ENCODE data around the gene NHEJ1. TPM values are rescaled to one million over a fixed set of nuclear protein-coding genes. Genes with fewer than 3 reads are reported as not detected.

NHEJ1 gene
- total RNA-seq, 1 donor from 2014 or later, result 15.9 TPM

DNA sequence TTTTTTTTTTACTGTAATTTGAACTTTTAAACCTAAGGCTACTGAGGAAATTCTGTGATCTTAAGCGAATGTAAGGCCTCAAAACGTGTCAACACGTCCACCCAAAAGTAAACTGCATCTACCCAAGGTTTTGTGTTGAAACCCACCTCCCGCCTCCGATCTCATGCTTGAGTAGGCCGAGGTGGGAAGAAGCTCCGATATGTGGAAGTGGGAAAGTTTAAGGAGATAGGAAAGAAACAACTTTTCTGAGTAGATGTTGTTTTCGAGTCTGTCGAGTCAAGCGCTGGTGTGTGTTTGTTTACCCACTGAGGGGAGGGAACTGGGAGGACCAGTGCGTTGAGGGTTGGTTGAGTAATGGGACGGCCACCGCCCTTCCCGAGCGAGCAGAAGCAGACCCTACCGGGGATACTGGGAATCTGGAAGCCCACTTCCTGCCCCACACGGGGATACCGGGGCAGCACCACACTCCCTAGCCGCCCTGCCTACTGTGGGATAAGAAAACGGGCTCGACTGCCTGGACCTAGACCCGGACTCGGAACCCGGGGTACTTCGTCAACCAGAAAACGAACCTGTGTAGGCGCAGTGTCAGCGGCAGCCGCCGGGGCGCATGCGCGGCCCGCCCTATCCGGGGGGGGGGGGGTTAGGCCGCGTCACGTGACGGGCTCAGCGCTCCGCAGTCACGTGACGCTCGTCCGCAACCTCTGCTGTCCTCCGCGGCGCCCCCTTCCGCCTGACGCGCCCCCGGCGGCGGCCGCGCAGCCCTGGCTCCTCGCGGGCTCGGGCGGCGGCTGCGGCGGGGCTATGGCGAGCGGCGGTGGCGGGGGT, 17.1 kb upstream of the NHEJ1 start, which contains the start of gene RETREG2:
RETREG2 (plus strand) TSS at position 724 of the 825 bp plus-strand sequence; CDS start at position 802, 78 bp downstream.
- peak; percentile 79 for DNase-seq (ENCODE audit: low spot score)
- intact Hi-C loops (cut with micrococcal nuclease), result loop anchor here (1.0 to 10.0 kb wide), 11 partner anchors 17 to 780 kb away; partner anchors contain the start of genes ABCB6, ANKZF1, ATG9A and CHPF
- no peaks in the 10 kb centered on the region for H3K27me3 Mint-ChIP-seq (ENCODE audit: low read depth)
- H3K27ac Mint-ChIP-seq, result peak within 1 kb of the TSS; percentile 98
- peaks cover 38% of the 10 kb centered on the region for H3K4me1 Mint-ChIP-seq (ENCODE audit: low read depth)
- H3K36me3 Mint-ChIP-seq (ENCODE audit: low read depth), result peaks cover 47% of the 10 kb centered on the region
- peak within 1 kb of the TSS; percentile 94 for H3K4me3 Mint-ChIP-seq (ENCODE audit: low read depth)
- H3K9me3 Mint-ChIP-seq, result no peaks in the 10 kb centered on the region

DNA sequence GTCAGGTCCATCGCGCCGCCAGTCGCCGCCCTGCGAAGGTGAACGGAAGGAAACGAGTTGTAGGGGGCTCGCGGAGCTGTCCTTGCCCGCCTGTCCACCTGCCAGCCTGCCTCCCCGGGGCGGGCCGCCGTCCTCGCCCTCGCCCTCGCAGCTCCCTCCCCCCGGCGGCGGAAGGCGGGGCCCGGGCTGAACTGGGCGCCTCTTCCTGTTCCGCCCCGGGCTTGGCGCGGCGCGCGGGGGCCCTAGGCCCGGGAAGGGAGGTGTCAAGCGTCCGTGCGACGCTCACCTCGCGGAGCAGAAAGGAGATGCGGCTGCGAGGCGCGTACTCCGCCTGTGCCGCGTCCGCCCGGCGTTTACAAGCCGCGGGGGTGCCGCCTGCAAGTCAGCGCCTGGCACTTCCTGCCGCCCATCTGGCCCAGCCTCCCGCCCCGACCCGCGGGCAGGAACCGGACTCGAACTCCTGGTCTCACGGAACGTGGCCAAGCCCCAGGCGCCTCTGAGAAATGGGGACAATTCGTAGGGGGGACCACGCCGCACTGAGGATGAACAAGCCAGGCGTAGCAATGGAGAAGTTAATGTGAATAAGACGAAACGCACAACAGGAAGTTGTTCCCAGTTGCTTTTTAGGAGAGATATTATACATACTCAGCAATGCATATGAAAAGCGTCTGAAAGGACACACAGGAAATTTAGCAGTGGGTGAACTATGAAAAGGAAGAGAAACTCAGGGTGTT, 16.4 kb upstream of the NHEJ1 start, which contains the start of gene CNPPD1:
CNPPD1 (minus strand) TSS at position 108 of the 734 bp plus-strand sequence; CDS start at position 11, 97 bp downstream.
- no peaks in the 10 kb centered on the region for H3K9me3 Mint-ChIP-seq
- H3K36me3 Mint-ChIP-seq (ENCODE audit: low read depth), result peaks cover 49% of the 10 kb centered on the region
- peak; percentile 87 for DNase-seq (ENCODE audit: low spot score)
- H3K27ac Mint-ChIP-seq, result peak within 1 kb of the TSS; percentile 98
- H3K4me3 Mint-ChIP-seq (ENCODE audit: low read depth), result peak within 1 kb of the TSS; percentile 91
- H3K27me3 Mint-ChIP-seq (ENCODE audit: low read depth), result no peaks in the 10 kb centered on the region
- intact Hi-C loops (cut with micrococcal nuclease), result loop anchor here (1.0 to 10.0 kb wide), 12 partner anchors 17 to 780 kb away; partner anchors contain the start of genes ABCB6, CHPF, CTDSP1 and DNAJB2
- H3K4me1 Mint-ChIP-seq (ENCODE audit: low read depth), result peaks cover 38% of the 10 kb centered on the region

DNA sequence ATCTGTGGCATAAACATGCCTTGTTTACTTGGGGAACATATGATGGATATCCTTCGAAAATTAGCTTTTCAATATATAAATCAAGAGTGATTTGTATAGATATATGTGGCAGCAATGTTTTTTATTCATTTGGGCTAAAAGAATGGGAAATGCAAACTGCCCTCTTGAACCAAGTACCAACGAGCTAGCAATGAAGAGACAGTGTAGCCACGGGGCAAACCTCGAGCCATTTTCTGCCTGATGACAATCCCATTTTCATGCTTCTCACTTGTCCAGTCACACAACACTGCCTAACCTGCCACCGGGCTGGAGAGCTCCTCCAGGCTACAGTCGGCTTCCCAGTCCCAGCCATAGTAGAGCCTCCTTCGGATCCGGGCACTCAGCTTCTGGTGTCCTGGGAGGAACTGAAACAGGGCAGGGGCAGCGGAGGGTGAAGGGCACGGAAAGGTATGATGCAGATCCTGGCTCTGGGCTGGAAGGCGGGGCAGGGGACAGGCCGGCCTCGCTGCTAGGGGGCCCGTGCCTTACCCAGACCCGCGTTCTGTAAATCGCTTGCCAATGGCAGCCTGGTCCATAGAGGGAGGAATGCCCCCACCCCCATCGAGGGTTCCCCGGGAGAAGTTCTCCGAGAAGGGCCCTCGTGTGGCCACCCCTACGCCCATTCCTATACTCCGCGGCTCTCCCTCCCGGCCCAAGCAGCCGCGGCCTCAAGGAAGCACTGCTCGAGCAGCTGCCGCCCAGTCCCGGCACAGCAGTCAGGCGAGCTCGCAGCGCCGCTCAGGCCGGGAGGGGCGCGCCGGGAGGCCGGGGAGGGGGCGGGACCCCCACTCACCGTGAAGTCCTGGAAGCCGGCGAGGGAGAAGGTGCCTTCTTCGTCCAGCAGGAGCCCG, 15.6 kb upstream of the NHEJ1 start:
- DNase-seq (ENCODE audit: low spot score), result no peak
- Mint-ChIP-seq H3K9me3 (no peaks in the 10 kb centered on the region), H3K4me3 (ENCODE audit: low read depth) (peak overlapping the region; percentile 86), H3K27me3 (ENCODE audit: low read depth) (no peaks in the 10 kb centered on the region), H3K36me3 (ENCODE audit: low read depth) (peaks cover 48% of the 10 kb centered on the region), H3K27ac (peak overlapping the region; percentile 75), H3K4me1 (ENCODE audit: low read depth) (peaks cover 37% of the 10 kb centered on the region)
- intact Hi-C loops (cut with micrococcal nuclease), result loop anchor here (1.0 to 10.0 kb wide), 8 partner anchors 43 to 779 kb away; partner anchors contain the start of genes ABCB6, CHPF, CTDSP1 and DNPEP

DNA sequence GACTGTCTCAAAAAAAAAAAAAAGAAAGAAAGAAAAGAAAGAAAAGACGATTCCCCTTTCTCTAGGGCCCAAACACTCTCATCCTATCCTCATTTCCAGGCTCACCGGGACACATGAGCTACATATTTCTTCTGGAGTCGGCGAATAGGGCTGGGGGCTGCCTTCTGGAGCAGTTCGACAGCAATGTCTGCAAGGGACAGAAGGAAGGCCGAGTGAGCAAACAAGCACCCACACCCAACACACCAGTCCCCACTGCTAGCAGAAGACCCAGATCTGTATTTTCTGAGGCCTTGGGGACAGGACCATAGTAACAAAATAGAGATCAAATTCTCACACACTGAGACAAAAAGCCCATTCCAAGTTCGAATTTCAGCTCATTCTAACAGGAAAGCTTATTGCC, 14.9 kb upstream of the NHEJ1 start:
- peaks cover 39% of the 10 kb centered on the region for H3K4me1 Mint-ChIP-seq (ENCODE audit: low read depth)
- no peak overlapping the region for H3K27ac Mint-ChIP-seq
- H3K9me3 Mint-ChIP-seq, result no peaks in the 10 kb centered on the region
- intact Hi-C loops (cut with micrococcal nuclease), result loop anchor here (5.0 to 10.0 kb wide), 3 partner anchors 369 to 778 kb away; partner anchors contain the start of genes CHPF, CTDSP1, STK11IP and TMEM198
- DNase-seq (ENCODE audit: low spot score), result no peak
- peak overlapping the region; percentile 86 for H3K4me3 Mint-ChIP-seq (ENCODE audit: low read depth)
- H3K27me3 Mint-ChIP-seq (ENCODE audit: low read depth), result no peaks in the 10 kb centered on the region
- H3K36me3 Mint-ChIP-seq (ENCODE audit: low read depth), result peaks cover 42% of the 10 kb centered on the region

DNA sequence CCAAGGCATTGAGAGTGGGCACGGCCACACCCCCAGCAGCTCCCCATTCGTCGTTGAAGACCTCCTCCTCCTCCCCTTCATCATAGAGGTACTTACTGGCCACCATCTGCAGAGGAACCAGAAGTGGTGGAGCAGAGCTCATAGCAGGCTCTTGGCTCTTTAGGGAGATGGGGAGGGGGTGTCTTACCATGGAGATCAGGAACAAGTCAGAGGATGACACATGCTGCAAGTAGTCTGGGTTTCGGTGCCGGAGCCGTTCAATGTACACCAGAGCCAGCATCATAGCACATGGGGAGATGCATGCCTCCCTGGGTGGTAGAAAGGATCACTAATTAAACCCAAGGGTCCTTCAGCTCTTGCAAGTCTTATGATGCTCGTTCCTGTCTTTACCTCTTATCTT, 14.2 kb upstream of the NHEJ1 start:
- H3K4me1 Mint-ChIP-seq (ENCODE audit: low read depth), result peaks cover 43% of the 10 kb centered on the region
- DNase-seq (ENCODE audit: low spot score), result no peak

DNA sequence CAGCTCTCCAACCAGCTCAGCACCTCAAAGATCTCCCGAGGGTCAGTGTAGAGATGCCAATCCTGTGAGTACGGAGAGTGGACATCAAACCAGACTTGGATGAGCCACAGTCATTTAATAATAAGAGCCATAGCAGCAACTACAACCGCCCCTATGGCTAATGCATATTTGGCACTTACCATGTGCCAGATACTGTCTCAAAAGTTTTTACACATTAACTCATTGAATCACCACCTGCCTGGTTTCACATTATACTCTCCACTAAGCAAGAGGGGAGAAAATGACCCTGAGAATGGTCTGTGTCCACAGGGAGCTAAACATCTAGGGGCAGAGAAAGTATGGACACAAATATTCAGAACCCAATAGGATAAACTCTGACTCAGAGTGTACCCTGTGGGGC, 13.5 kb upstream of the NHEJ1 start:
- no peaks in the 10 kb centered on the region for H3K9me3 Mint-ChIP-seq
- no peaks in the 10 kb centered on the region for H3K27me3 Mint-ChIP-seq (ENCODE audit: low read depth)
- H3K4me3 Mint-ChIP-seq (ENCODE audit: low read depth), result peak overlapping the region; percentile 55
- DNase-seq (ENCODE audit: low spot score), result no peak
- intact Hi-C loops (cut with micrococcal nuclease), result loop anchor here (10.0 kb wide), 1 partner anchor 371 kb away; the partner anchor contains the start of genes CHPF and TMEM198
- H3K4me1 Mint-ChIP-seq (ENCODE audit: low read depth), result peaks cover 40% of the 10 kb centered on the region
- H3K27ac Mint-ChIP-seq, result no peak overlapping the region
- H3K36me3 Mint-ChIP-seq (ENCODE audit: low read depth), result peaks cover 38% of the 10 kb centered on the region

More for the DNA sequence above, 14.2 kb upstream of the NHEJ1 start:
- no peaks in the 10 kb centered on the region for H3K27me3 Mint-ChIP-seq (ENCODE audit: low read depth)
- H3K9me3 Mint-ChIP-seq, result no peaks in the 10 kb centered on the region
- H3K4me3 Mint-ChIP-seq (ENCODE audit: low read depth), result peak overlapping the region; percentile 61
- H3K27ac Mint-ChIP-seq, result no peak overlapping the region
- peaks cover 42% of the 10 kb centered on the region for H3K36me3 Mint-ChIP-seq (ENCODE audit: low read depth)
- intact Hi-C loops (cut with micrococcal nuclease), result loop anchor here (5.0 to 10.0 kb wide), 3 partner anchors 370 to 778 kb away; partner anchors contain the start of genes CHPF, CTDSP1, STK11IP and TMEM198

DNA sequence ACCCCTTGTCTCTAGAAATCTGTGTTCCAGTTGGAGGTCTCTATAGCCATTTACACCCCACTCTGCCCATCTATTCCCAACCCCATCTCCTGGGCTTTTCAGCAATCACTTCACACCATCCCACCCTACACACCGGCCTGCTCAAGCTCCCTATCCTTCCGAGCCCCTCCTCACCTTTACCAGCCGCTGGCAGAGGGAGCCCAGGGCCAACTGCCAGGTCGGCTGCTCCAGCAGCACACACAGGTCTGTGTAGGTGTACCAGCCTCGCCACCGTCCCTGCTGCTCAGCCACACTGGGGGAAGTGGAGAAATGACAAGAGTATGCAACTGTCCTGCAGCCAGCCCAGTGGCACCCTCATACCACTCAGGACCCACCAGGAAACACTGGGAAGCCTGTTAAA, 12.6 kb upstream of the NHEJ1 start:
- intact Hi-C loops (cut with micrococcal nuclease), result loop anchor here (10.0 kb wide), 1 partner anchor 372 kb away; the partner anchor contains the start of genes CHPF and TMEM198
- Mint-ChIP-seq H3K27me3 (ENCODE audit: low read depth) (no peaks in the 10 kb centered on the region), H3K27ac (no peak overlapping the region), H3K9me3 (no peaks in the 10 kb centered on the region), H3K4me1 (ENCODE audit: low read depth) (peaks cover 35% of the 10 kb centered on the region), H3K4me3 (ENCODE audit: low read depth) (no peak overlapping the region), H3K36me3 (ENCODE audit: low read depth) (peaks cover 38% of the 10 kb centered on the region)
- no peak for DNase-seq (ENCODE audit: low spot score)

DNA sequence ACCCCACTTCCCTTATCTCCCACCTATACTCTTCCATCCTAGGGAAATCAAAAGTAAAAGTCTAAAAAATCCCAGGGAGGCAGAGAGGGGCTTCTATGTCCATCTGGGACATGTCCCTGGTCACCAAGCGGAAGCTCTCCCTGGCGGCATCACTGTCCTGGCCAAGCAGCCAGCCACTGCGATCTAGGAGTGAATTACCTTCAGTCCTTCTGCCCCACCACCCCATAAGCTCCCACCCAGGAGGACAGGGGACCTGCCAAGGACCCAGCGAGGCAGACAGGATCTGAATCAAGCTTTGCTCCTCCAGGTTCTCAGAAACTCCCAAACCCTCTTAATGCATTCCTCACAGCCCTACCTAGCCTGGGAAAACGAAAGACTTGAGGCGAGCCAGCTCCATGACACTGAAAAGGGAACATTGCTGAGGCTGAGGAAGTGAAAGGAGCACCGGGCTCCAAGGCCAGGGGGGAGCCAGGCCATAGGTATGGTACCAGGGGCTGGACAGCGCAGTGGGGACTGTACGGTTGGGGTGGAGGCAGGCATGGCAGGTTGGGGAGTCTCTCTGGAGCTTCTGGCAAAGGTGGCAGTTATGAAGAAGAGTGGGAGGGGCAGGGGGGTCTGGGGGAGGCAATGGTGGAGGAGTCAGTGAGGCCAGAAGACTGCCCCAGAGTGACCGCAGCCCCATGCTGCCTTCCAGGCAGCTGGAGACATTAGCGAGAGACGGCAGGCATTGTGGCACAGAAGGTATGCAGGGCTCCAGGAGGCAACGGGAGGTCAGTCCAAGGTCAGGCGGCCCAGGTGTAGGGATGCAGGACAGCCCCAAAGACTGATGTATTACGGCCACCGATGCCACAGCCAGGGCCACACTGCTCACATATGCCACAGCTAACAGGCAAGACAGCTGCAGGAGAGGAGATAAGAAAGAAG, 11.9 kb upstream of the NHEJ1 start:
- Mint-ChIP-seq H3K27me3 (ENCODE audit: low read depth) (no peaks in the 10 kb centered on the region), H3K9me3 (no peaks in the 10 kb centered on the region), H3K36me3 (ENCODE audit: low read depth) (peaks cover 38% of the 10 kb centered on the region), H3K4me1 (ENCODE audit: low read depth) (peaks cover 34% of the 10 kb centered on the region), H3K27ac (no peak overlapping the region), H3K4me3 (ENCODE audit: low read depth) (no peak overlapping the region)
- DNase-seq (ENCODE audit: low spot score), result no peak
- intact Hi-C loops (cut with micrococcal nuclease), result loop anchor here (10.0 kb wide), 1 partner anchor 372 kb away; the partner anchor contains the start of genes CHPF and TMEM198

DNA sequence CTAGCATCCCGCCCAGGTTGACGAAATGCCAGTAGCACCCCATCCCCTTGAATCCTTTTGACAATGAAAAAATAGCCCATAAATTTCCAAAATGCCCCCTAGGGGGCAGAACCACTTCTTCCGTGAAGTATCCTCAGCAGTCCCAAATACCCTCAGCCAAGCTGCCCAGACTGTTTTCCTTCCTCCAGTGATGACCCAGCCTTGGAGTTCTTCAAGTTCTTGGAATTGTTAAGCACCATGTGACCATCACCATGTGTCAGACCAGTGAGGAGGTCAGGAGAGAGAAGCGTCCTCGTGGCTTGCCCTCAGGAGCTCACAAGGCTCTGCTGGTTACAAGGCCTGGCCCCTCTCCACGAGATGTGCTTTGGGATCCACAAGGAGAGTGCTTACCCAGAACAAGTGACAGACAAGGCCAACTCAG, 10.6 kb upstream of the NHEJ1 start:
- peaks cover 38% of the 10 kb centered on the region for H3K36me3 Mint-ChIP-seq (ENCODE audit: low read depth)
- intact Hi-C loops (cut with micrococcal nuclease), result loop anchor here (10.0 kb wide), 1 partner anchor 374 kb away; the partner anchor contains the start of genes CHPF and TMEM198
- no peak for DNase-seq (ENCODE audit: low spot score)
- H3K4me1 Mint-ChIP-seq (ENCODE audit: low read depth), result peaks cover 28% of the 10 kb centered on the region
- no peak overlapping the region for H3K27ac Mint-ChIP-seq
- H3K4me3 Mint-ChIP-seq (ENCODE audit: low read depth), result no peak overlapping the region
- H3K27me3 Mint-ChIP-seq (ENCODE audit: low read depth), result no peaks in the 10 kb centered on the region
- H3K9me3 Mint-ChIP-seq, result no peaks in the 10 kb centered on the region

DNA sequence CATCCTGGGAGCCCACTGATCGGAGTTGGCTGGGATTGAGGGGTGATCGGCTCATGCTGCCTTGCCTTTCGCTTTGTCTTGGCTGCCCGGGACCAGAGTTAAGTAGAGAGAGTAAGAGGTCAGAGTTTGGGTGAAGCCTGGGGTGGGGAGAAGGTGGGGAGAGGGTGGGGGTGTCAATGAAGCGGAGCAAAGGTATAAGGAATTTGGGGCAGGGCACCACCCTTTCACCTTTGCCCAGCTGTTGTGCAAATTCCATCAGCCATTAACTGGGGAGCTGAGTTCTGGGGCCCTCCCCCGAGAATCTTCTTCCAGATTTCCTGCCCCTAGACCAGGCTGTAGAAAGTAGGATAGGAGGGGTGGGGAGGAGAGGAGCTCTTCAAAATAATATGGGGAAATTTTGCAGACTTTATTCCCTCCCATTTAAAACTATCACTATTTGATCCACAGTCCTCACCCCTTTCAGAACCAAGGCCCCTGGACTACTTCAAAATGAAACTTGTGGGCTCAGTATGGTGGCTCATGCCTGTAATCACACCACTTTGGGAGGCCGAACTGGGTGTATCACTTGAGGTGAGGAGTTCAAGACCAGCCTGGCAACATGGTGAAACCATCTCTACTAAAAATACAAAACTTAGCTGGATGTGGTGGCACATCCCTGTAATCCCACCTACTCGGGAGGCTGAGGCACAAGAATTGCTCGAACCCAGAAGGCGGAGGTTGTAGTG, 9.5 kb upstream of the NHEJ1 start, which contains the start of gene SLC23A3:
SLC23A3 (minus strand) TSS at position 100 of the 725 bp plus-strand sequence; CDS start at position 55, 45 bp downstream.
- no peak for DNase-seq (ENCODE audit: low spot score)
- H3K27me3 Mint-ChIP-seq (ENCODE audit: low read depth), result no peaks in the 10 kb centered on the region
- H3K9me3 Mint-ChIP-seq, result no peaks in the 10 kb centered on the region
- peaks cover 19% of the 10 kb centered on the region for H3K4me1 Mint-ChIP-seq (ENCODE audit: low read depth)
- intact Hi-C loops (cut with micrococcal nuclease), result loop anchor here (10.0 kb wide), 1 partner anchor 375 kb away; the partner anchor contains the start of genes CHPF and TMEM198
- no peak within 1 kb of the TSS for H3K4me3 Mint-ChIP-seq (ENCODE audit: low read depth)
- peaks cover 31% of the 10 kb centered on the region for H3K36me3 Mint-ChIP-seq (ENCODE audit: low read depth)
- H3K27ac Mint-ChIP-seq, result no peak within 1 kb of the TSS

Measured in activated T-helper 2 cell treated with anti-CD3 and anti-CD28 coated beads, Interferon-gamma antibody, Interleukin-2, Interleukin-4, amounts not matched to agents 10 μg/mL and 5 μg/mL and 100 μg/mL, durations not matched to agents 14 hours and 24 hours and 36 hours (primary cell).